ENCODE measurements around the gene OR1L8.
"Not testable (repeated sequence)": the region's sequence is repeated elsewhere in the genome, so short reads cannot be mapped to it uniquely, and the experiment has no call there.

OR1L8 gene

DNA sequence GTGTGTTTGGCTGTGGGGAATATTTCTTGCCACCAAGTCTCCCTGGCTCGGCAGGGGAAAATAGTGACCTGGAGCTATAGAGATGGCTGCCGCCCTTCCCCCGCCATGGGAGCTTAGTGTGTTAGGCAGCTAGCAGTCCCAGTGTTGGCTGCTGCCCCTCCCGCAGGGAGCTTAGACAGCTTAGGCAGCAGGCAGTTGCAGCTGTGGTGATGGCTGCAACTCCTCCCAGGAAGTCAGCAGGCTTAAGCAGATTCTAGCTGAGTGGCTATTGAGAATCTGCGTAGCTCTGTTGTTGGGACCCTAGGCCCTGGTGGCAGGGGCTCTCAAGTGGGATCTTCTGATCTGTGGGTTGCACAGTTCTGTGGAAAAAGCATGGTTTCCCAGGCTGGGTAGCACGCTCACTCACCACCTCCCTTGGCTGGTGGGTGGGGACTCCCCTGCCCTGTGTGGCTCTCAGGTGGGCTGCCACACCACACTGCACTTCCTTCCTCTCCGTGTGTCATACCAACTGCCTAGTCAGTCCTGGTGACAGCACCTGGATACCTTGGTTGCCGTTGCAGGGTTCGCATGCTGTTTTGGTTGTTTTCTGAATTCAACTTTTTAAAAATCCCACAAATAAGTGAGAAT lies 20.9 kb downstream of the OR1L8 start:
- DNase-seq, result no peak
- Histone ChIP-seq H3K4me1 (ENCODE audit: control insufficient read depth, insufficient read depth, low read length, poor library complexity, severe bottlenecking) (no peaks in the 10 kb centered on the region), H3K4me3 (ENCODE audit: insufficient read depth, low read depth, low read length, poor library complexity, severe bottlenecking) (no peak overlapping the region), H3K9me3 (ENCODE audit: control insufficient read depth, low read length) (no peaks in the 10 kb centered on the region), H3K36me3 (ENCODE audit: control insufficient read depth, insufficient read depth, low read length) (no peaks in the 10 kb centered on the region), H3K27ac (ENCODE audit: insufficient read depth, low read length, poor library complexity, severe bottlenecking) (no peak overlapping the region), H3K27me3 (replicated peaks; ENCODE audit: control insufficient read depth, insufficient read depth, low read length, poor library complexity, severe bottlenecking) (no peaks in the 10 kb centered on the region)

DNA sequence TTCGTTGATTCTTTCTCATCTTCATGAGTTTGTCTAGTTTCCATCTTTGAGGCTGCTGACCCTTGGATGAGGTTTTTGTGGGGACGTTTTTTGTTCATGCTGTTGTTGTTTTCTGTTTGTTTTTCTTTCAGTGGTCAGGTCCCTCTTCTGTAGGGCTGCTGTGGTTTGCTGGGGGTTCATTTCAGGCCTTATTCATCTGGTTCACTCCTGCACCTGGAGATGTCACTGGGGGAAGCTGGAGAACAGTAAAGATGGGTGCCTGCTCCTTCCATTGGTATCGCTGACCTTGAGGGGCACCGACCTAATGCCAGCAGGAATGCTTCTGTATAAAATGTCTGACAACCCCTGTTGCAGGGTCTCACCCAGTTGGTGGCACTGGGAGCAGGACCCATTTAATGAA lies 21.7 kb downstream of the OR1L8 start:
- DNase-seq, result no peak
- no peaks in the 10 kb centered on the region for H3K36me3 ChIP-seq (ENCODE audit: control insufficient read depth, insufficient read depth, low read length)
- H3K27me3 ChIP-seq (replicated peaks; ENCODE audit: control insufficient read depth, insufficient read depth, low read length, poor library complexity, severe bottlenecking), result no peaks in the 10 kb centered on the region
- H3K9me3 ChIP-seq (ENCODE audit: control insufficient read depth, low read length), result no peaks in the 10 kb centered on the region
- no peaks in the 10 kb centered on the region for H3K4me1 ChIP-seq (ENCODE audit: control insufficient read depth, insufficient read depth, low read length, poor library complexity, severe bottlenecking)
- H3K4me3 ChIP-seq (ENCODE audit: insufficient read depth, low read depth, low read length, poor library complexity, severe bottlenecking), result no peak overlapping the region
- H3K27ac ChIP-seq (ENCODE audit: insufficient read depth, low read length, poor library complexity, severe bottlenecking), result no peak overlapping the region

DNA sequence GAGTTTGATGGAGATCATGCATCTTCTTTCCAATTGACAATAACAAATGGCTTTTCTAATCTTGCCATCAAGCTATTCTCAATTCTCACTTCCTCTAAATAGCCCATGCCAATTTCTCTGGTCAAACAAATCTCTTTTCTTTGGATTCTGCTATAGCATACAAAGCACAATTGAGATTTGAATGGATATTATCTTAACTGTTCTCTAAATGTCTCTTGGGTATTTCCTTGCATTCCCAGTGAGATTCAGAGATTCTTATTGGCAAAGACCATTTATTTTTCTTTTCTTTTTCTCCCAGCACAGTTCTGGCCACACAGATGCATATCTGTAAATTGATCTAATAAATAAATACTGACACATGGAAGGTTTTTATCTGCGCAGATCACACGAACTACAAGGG lies 30.4 kb downstream of the OR1L8 start, which contains the start of gene OR1N2:
Gene OR1N2 (plus strand): TSS at position 301 of the 400 bp plus-strand sequence. CDS start 100 bp downstream, outside the sequence.
- no peak for DNase-seq
- H3K27me3 ChIP-seq (replicated peaks; ENCODE audit: control insufficient read depth, insufficient read depth, low read length, poor library complexity, severe bottlenecking), result no peaks in the 10 kb centered on the region
- no peaks in the 10 kb centered on the region for H3K36me3 ChIP-seq (ENCODE audit: control insufficient read depth, insufficient read depth, low read length)
- no peaks in the 10 kb centered on the region for H3K4me1 ChIP-seq (ENCODE audit: control insufficient read depth, insufficient read depth, low read length, poor library complexity, severe bottlenecking)
- no peak within 1 kb of the TSS for H3K4me3 ChIP-seq (ENCODE audit: insufficient read depth, low read depth, low read length, poor library complexity, severe bottlenecking)
- no peak within 1 kb of the TSS for H3K27ac ChIP-seq (ENCODE audit: insufficient read depth, low read length, poor library complexity, severe bottlenecking)
- no peaks in the 10 kb centered on the region for H3K9me3 ChIP-seq (ENCODE audit: control insufficient read depth, low read length)

DNA sequence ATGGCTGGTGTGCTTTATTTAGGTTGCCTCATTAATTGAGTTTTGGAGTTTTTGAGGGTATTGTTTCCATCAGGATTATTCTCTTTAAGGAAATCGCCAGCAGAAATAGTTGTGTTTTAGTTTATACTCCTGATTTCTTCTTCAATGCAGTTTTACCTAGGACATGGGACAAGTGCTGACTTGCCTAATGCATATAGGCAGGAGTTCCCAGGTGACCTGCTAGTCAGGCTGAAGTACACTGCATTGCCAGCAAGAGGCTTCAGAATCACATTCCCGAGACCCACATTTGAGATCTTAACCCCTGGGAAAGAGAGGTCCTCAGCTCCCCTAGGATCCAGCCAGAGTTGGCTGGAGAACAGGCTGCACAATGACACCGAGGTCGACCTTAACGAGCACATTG lies 31.8 kb downstream of the OR1L8 start:
- no peaks in the 10 kb centered on the region for H3K9me3 ChIP-seq (ENCODE audit: control insufficient read depth, low read length)
- H3K27ac ChIP-seq (ENCODE audit: insufficient read depth, low read length, poor library complexity, severe bottlenecking), result no peak overlapping the region
- no peak overlapping the region for H3K4me3 ChIP-seq (ENCODE audit: insufficient read depth, low read depth, low read length, poor library complexity, severe bottlenecking)
- no peaks in the 10 kb centered on the region for H3K27me3 ChIP-seq (replicated peaks; ENCODE audit: control insufficient read depth, insufficient read depth, low read length, poor library complexity, severe bottlenecking)
- DNase-seq, result no peak
- no peaks in the 10 kb centered on the region for H3K4me1 ChIP-seq (ENCODE audit: control insufficient read depth, insufficient read depth, low read length, poor library complexity, severe bottlenecking)
- no peaks in the 10 kb centered on the region for H3K36me3 ChIP-seq (ENCODE audit: control insufficient read depth, insufficient read depth, low read length)

DNA sequence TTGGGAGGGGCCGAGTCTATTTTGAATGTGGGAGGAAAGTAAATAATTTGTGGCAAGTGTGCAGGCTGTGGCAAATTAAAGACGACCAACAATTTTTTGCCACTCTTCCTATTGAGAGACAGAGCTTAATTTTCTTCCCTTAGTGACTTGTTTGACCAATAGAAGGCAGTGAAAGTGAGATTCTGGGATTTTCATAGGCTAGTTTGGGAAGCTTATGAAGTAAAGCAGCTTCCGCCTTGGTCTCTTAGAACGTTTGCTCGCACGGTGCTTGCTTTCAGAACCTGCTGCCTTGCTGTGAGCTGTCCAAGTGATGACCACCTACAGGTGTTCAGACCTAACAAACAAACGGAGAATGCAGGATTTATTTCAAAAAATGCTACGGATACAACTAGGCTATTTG lies 37.0 kb downstream of the OR1L8 start:
- no peaks in the 10 kb centered on the region for H3K36me3 ChIP-seq (ENCODE audit: control insufficient read depth, insufficient read depth, low read length)
- H3K4me1 ChIP-seq (ENCODE audit: control insufficient read depth, insufficient read depth, low read length, poor library complexity, severe bottlenecking), result no peaks in the 10 kb centered on the region
- no peak overlapping the region for H3K4me3 ChIP-seq (ENCODE audit: insufficient read depth, low read depth, low read length, poor library complexity, severe bottlenecking)
- H3K9me3 ChIP-seq (ENCODE audit: control insufficient read depth, low read length), result no peaks in the 10 kb centered on the region
- no peak for DNase-seq
- no peaks in the 10 kb centered on the region for H3K27me3 ChIP-seq (replicated peaks; ENCODE audit: control insufficient read depth, insufficient read depth, low read length, poor library complexity, severe bottlenecking)
- no peak overlapping the region for H3K27ac ChIP-seq (ENCODE audit: insufficient read depth, low read length, poor library complexity, severe bottlenecking)

DNA sequence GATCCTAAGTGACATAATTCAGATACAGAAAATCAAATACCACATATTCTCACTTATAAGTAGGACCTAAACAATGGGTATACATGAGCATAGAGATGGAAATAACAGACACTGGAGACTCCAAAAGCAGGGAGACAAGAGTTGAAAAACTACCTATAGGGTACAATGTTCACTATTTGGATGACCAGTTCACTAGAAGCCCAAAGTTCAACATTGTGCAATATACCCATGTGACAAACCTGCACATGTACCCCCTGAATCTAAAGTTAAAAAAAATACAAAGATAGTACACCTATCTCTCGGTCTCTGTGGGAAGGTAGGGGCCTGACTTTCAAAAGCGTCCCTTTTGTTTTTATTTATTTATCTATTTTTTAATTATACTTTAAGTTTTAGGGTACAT lies 44.4 kb downstream of the OR1L8 start:
- Histone ChIP-seq H3K36me3 (ENCODE audit: control insufficient read depth, insufficient read depth, low read length) (no peaks in the 10 kb centered on the region), H3K4me3 (ENCODE audit: insufficient read depth, low read depth, low read length, poor library complexity, severe bottlenecking) (no peak overlapping the region), H3K9me3 (ENCODE audit: control insufficient read depth, low read length) (no peaks in the 10 kb centered on the region), H3K4me1 (ENCODE audit: control insufficient read depth, insufficient read depth, low read length, poor library complexity, severe bottlenecking) (no peaks in the 10 kb centered on the region), H3K27me3 (replicated peaks; ENCODE audit: control insufficient read depth, insufficient read depth, low read length, poor library complexity, severe bottlenecking) (no peaks in the 10 kb centered on the region), H3K27ac (ENCODE audit: insufficient read depth, low read length, poor library complexity, severe bottlenecking) (no peak overlapping the region)
- DNase-seq, result no peak

DNA sequence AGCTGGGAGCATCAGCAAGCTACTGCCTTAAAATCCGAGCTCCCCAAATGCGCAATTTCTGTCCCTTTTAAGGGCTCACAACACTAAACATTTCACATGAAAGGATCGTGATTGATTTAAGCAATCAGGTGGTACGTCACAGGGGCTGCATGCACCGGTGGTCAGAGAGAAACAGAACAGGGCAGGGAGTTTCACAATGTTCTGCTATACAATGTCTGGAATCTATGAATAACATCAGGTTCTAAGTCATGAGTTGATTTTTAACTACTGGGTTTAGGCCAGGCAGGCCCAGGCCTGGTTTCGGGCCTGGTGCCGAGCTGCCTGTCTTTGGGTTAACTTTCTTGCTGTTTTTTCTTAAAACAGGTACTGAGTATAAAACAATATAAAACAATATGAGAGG lies 46.1 kb downstream of the OR1L8 start:
- H3K27me3 ChIP-seq (replicated peaks; ENCODE audit: control insufficient read depth, insufficient read depth, low read length, poor library complexity, severe bottlenecking); H3K9me3 ChIP-seq (ENCODE audit: control insufficient read depth, low read length); H3K36me3 ChIP-seq (ENCODE audit: control insufficient read depth, insufficient read depth, low read length); DNase-seq; H3K4me3 ChIP-seq (ENCODE audit: insufficient read depth, low read depth, low read length, poor library complexity, severe bottlenecking); H3K27ac ChIP-seq (ENCODE audit: insufficient read depth, low read length, poor library complexity, severe bottlenecking); H3K4me1 ChIP-seq (ENCODE audit: control insufficient read depth, insufficient read depth, low read length, poor library complexity, severe bottlenecking): not testable (repeated sequence)

DNA sequence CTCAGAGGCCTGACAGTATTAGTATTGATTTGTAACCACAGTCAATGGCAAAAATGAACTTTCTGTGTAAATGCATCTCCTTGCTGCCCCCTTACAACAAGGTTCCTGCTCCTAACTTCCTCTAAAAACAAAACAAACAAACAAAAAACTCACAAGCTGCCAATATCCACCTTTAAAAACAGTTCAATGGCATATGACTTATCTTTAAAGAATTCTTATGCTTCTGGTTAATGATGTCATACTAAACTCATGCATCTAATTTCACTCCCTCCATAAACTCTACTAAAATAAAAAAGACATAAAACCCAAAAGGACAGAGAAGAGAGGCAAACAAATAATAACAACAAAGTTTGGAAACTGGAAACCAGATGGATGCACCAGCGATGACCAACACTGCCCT lies 47.0 kb downstream of the OR1L8 start:
- Histone ChIP-seq H3K4me3 (ENCODE audit: insufficient read depth, low read depth, low read length, poor library complexity, severe bottlenecking) (no peak overlapping the region), H3K27me3 (replicated peaks; ENCODE audit: control insufficient read depth, insufficient read depth, low read length, poor library complexity, severe bottlenecking) (no peaks in the 10 kb centered on the region), H3K4me1 (ENCODE audit: control insufficient read depth, insufficient read depth, low read length, poor library complexity, severe bottlenecking) (no peaks in the 10 kb centered on the region), H3K27ac (ENCODE audit: insufficient read depth, low read length, poor library complexity, severe bottlenecking) (no peak overlapping the region), H3K36me3 (ENCODE audit: control insufficient read depth, insufficient read depth, low read length) (no peaks in the 10 kb centered on the region), H3K9me3 (ENCODE audit: control insufficient read depth, low read length) (no peaks in the 10 kb centered on the region)
- no peak for DNase-seq

DNA sequence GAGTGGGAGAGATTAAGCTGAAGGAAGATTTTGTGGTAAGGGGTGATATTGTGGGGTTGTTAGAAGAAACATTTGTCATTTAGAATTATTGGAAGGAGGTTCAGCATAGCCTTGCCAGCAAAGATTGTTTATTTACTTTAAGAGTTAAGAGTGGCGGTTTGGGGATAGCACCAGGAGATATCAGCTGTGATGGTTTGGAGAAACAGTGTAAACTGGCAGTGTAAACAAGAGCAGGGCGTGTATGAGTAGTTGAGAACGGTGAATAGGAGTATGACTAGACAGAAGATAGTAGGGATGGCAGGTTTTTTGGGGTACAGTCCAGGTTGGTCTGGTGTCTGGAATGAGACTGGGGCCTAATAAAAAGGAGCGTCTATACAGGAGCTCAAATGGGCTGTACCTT lies 52.0 kb downstream of the OR1L8 start:
- H3K27me3 ChIP-seq (replicated peaks; ENCODE audit: control insufficient read depth, insufficient read depth, low read length, poor library complexity, severe bottlenecking); H3K4me3 ChIP-seq (ENCODE audit: insufficient read depth, low read depth, low read length, poor library complexity, severe bottlenecking); DNase-seq; H3K9me3 ChIP-seq (ENCODE audit: control insufficient read depth, low read length); H3K36me3 ChIP-seq (ENCODE audit: control insufficient read depth, insufficient read depth, low read length); H3K4me1 ChIP-seq (ENCODE audit: control insufficient read depth, insufficient read depth, low read length, poor library complexity, severe bottlenecking); H3K27ac ChIP-seq (ENCODE audit: insufficient read depth, low read length, poor library complexity, severe bottlenecking): not testable (repeated sequence)

DNA sequence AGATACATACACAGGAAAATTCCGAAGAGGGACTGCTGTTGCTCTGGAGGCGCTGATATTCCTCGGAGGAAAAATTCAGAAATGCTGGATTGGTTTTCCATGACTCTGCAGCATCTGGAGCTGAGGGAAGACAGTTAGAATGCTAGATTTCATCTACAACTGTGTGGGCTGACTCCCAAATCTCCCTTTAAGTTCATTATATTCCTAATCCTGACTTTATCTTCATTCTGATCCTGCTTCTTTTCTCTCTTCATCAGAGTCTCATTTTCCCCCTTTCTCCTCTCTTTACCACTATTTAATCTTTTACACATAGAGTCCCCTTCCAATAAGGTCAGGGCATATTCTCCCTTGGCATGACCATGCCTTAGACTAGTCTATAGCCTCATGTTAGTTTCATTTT lies 56.0 kb downstream of the OR1L8 start, which contains the start of gene OR1N1:
Gene OR1N1 (minus strand): TSS at position 101 of the 400 bp plus-strand sequence. CDS start 0 bp downstream, at position 101.
- H3K4me1 ChIP-seq (ENCODE audit: control insufficient read depth, insufficient read depth, low read length, poor library complexity, severe bottlenecking), result no peaks in the 10 kb centered on the region
- no peaks in the 10 kb centered on the region for H3K27me3 ChIP-seq (replicated peaks; ENCODE audit: control insufficient read depth, insufficient read depth, low read length, poor library complexity, severe bottlenecking)
- H3K9me3 ChIP-seq (ENCODE audit: control insufficient read depth, low read length), result no peaks in the 10 kb centered on the region
- H3K27ac ChIP-seq (ENCODE audit: insufficient read depth, low read length, poor library complexity, severe bottlenecking), result no peak within 1 kb of the TSS
- H3K36me3 ChIP-seq (ENCODE audit: control insufficient read depth, insufficient read depth, low read length), result no peaks in the 10 kb centered on the region
- no peak for DNase-seq
- H3K4me3 ChIP-seq (ENCODE audit: insufficient read depth, low read depth, low read length, poor library complexity, severe bottlenecking), result no peak within 1 kb of the TSS
